Measurements from ENCODE around the gene SLC25A29.
"Not testable (repeated sequence)": the region's sequence is repeated elsewhere in the genome, so short reads cannot be mapped to it uniquely, and the experiment has no call there.

SLC25A29 gene

DNA sequence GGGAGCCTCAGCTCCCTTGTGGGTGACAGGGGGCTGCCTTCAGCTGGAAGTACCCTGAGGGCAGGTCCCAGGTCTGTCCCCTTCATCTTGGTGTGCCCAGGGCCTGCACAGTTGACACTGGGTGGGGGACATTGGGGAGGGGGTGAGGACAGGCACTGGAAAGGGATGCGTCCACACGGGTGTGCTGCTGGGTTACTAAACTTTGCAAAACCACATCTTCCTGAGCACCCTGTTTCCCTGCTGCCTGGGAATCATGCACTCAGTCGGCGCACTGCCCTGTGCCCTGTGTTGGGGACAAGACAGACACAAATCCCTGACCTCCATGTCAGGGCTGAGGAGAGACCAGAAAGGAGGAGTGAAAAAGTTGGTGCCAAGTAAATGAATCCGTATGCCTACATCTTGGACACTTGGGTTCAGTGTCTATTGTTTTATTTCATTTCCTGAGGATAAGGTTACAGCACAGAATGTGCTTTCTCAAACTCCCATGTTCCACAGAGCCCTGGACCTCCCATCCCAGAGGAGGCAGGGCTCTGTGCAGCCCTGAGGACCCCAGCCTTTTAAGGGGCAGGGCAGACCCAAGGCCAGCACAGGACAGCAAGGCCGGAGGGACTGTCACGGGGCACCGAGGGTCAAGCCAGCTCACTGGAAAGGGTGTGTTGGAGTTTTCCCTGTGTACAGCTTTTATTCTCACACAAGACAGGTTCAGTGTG is 2.9 kb upstream of the SLC25A29 start:
- no peak for DNase-seq

DNA sequence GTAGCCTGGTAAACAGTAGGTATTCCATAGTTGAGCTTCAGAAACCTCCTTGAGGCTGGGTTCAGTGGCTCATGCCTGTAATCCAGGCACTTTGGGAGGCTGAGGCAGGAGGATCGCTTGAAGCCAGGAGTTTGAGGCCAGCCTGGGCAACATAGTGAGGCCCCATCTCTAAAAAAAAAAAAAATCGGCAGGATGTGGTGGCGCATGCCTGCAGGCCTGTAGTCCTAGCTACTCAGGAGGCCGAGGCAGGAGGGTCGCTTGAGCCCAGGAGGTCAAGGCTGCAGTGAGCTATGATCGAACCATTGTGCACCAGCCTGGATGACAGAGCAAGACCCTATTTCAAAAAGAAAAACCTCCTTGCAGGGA is 2.2 kb upstream of the SLC25A29 start:
- not testable (repeated sequence) for DNase-seq

- DNase-seq, result no peak
Observed at GRCh38 chr14:100307766-100308426, 1.7 kb upstream of the SLC25A29 start.

DNA sequence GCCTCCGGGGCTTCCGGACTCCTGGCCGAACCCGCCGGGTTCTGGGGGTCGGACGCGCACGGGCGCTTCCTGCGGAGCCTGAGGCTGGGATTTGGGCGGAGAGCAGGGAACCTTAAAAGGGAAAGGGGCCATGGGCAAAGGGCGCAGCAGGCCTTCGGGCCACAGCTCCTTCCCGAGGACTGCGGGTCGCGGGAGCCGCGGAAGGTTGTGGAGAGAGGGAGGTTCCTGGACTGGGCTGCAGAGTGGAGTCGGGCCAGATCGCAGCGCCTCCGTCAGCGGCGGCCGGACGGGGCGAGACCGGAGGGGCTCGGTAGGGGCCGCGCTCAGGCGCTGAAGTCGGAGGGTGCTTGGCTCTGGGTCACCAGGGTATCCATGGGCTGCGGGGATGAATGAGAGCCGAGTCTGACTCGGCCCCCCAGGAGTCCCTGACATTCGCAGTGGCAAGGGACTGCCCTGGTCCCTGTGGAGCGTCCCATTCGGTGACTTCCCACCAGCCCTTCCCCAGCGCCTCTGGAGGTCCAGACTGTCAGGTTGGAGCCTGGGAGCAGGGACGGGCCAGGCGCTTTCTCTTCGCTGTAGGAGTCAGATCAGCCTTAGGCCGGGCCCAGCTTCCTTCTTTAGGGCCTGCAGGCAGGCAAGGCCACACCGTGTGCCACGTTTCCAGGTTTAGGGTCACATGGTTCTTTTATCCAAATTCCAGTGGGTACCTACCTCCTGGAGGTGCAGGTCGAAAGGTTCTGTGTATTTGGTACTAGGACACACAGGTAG is 938 bp upstream of the SLC25A29 start:
- DNase-seq, result no peak

DNA sequence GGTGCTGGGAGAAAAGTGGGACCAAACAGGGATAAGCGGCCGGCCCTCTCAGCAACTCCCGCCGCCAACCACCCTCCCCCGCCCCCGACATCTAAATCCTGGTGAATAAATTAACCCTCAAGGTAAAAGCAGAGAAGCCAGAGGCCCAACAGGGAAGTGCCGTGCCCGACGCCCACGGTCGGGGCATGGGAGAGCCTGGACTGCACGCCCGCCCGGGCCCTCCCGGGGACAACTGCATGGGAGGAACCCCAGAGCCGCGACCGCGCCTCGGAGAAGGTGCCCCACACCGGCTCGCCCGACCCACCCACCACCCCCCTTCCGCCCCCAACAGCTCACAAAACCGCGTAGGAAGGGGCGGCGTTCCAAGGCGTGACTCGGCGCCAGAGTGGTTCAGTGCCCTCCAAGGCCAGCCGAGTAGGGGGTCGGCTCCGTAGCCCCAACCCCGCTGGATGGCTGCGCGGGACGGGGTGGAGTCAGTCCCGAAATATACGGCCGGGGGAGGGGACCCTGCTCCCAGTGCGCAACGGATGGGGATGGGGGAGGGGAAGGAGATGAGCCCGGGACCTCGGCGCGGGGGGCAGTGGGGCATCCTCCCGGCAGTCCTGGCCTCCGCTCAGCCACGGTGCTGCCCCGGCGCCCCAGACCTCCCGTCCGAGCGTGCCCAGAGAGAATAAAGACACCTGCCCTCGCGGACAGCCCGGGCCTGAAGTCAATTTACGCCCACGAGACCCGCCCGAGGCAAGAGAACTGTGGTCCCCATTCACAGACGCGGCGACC is 732 bp downstream of the SLC25A29 start:
- DNase-seq, result peak; percentile 17

GRCh38 chr14:100304825-100305323 is 1.4 kb downstream of the SLC25A29 start:
- DNase-seq, result peak; percentile 60

DNA sequence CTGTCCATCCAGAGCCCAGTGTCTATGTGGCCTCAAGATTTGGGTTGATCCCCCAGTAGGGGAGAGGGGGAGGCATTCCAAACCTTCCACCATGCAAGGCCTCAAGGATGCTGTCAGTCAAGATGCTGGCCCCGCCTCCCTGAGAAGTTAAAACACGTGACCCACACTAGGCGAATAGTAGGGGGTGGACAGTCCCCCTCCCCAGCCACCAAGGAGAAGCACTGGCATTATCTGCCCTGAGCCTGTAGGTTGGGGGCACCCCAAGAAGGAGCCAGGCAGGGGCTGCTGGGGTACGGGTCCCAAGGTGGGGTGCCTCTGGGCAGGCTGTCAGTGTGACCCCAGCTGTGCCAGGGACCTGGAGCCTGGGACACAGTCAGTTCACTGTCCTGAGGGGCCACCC is 2.3 kb downstream of the SLC25A29 start:
- DNase-seq, result no peak

- no peak for DNase-seq
Observed at GRCh38 chr14:100303179-100303578, 3.1 kb downstream of the SLC25A29 start.

DNA sequence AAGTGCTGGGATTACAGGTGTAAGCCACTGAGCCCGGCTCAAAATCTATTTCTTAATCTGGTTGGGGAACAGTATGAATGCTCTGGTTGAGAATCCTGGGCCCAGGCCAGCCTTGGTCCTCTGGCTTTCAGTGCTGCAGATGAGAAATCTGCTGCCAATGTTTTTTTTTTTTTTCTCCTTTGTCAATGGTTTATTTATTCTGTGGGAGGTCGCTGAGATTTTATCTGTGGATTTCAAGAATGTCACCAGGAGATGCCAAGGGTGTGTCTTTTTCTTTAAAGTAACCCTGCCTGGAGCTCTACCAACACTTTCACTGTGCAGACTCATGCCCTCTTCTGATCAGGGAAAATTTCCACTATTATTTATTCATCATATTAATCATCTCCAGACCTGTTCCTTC is 3.6 kb downstream of the SLC25A29 start:
- no peak for DNase-seq

DNA sequence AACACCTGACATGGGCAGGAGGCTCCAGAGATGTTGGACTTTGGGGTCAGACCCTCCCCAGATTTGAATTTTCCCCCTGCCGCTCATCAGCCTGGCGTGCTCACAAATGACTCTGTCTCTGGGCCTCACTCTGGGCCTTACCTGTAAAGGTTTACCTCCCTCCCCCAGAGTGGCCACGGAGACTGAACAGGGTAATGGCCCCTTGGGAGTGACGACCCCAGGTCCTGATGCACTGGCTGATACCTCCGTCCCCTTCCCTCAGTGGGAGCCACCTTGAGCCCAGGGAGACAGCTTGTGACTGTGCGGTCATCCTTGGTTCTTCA is 7.0 kb downstream of the SLC25A29 start:
- no peak for DNase-seq

DNA sequence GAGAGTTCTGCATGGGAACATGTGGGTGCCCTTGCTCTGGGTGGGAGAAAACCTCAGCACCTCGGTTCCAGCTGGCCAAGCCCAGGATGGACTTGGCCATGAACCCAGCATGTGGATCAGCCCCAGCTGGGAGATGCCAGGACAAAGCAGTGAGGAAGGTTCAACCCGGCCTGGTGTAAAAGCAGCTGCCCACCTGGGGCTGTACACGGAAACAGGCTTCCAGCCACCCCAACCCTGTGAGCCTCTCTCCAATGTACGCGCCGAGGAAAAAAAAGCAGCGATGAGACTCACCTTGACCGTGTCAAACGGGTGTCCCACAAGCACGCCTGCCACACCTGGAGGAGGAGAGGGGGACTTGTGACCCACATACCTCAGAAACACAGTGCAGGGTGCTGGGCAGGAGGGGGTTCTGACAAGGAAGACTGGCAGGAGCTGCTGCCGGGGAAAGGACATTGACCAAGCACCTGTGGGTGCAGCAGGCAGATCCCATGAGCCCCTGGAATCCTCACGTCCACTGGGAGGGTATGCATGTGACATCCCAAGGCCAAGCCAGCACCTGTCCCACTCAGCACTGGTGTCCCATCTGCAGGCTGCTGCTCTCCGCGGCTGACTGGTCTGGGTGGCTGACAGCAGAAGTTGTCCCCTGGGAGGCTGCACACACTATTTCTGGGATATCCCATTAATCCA is 7.5 kb downstream of the SLC25A29 start:
- DNase-seq, result no peak

- no peak for DNase-seq
Observed at GRCh38 chr14:100297320-100298300, 8.6 kb downstream of the SLC25A29 start.

GRCh38 chr14:100296729-100297128 is 9.5 kb downstream of the SLC25A29 start:
- not testable (repeated sequence) for DNase-seq

- no peak for DNase-seq
Observed at GRCh38 chr14:100296106-100296651, 10.1 kb downstream of the SLC25A29 start.

- no peak for DNase-seq
Observed at GRCh38 chr14:100295376-100296105, 10.7 kb downstream of the SLC25A29 start.

DNA sequence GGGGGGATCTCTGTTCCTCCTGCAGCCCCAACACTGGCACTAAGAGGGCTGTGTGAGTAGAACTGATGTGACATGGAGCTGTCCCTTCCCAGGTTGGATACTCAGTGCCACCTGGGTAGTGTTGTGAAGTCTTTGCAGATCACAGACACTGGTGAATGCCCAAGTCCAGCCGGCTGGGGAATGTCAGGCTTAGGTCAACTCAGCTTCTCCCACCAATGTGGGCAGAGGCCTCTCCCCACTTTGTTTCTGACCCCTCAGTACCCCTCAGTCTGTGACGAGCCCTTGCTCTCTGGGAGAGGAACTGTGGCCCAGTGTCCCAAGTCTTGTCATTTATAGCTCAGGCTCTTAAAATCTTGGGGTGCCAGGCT is 11.3 kb downstream of the SLC25A29 start:
- no peak for DNase-seq

DNA sequence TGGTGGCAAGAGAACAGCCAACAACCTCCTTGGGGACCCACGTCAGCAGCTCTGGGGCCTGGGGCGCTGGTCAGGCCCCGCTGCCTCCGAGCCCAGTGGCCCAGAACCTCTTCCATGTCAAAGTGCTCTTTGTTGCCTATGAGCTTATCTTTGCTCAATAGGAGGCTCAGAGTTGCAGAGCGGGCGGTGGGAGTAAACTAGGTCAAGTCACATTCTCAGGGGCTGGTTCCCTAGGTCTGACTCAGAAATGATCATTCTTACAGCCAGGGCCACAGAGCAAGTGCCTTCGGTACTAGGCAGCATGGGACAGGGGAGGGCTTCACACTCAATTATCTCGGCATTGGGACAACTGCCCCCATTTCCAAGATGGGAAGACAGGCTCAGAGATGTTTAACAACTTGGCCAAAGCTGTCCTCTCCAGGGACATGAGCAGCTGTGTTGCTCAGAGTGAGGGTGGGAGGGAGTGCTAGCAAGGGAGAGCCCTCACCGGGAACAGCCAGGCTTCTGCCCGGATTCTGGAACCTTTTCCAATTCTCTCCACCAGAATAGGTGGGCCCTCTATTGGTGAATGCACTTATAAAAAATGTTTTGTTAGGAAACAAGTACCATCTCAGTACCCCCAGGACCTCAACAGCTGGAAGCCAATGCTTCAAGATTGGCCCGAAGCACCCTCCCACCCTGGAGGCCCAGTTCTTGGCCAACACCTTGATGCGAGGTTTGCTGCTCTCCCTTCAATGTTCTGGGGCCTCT is 11.9 kb downstream of the SLC25A29 start:
- no peak for DNase-seq

GRCh38 chr14:100293497-100294212 is 12.6 kb downstream of the SLC25A29 start:
- no peak for DNase-seq
